AG09309 (cell line): Measurements from ENCODE around the gene PPDPF.
"Not testable (repeated sequence)": the region's sequence is repeated elsewhere in the genome, so short reads cannot be mapped to it uniquely, and the experiment has no call there.

Experiments used
- DNase-seq: peaks from one replicate; pipeline ENCODE4 v3.0.0-alpha.2; 2010; ENCODE audit warnings: low read depth
- H3K4me3 ChIP-seq: 2 replicates; pipeline ENCODE4 v1.5.1; 2011; ENCODE audit warnings: mild to moderate bottlenecking, low read depth, low read length, moderate library complexity; ENCODE audit not compliant: control insufficient read depth
- TF ChIP-seq, protein P1 (sequence below): IDR thresholded peaks from 2 replicates; pipeline ENCODE4 v1.5.1; 2011; ENCODE audit warnings: mild to moderate bottlenecking, low read depth, low read length, inconsistent platforms; ENCODE audit not compliant: insufficient read depth, control insufficient read depth; ENCODE audit errors: missing control alignments

The PPDPF gene

DNA sequence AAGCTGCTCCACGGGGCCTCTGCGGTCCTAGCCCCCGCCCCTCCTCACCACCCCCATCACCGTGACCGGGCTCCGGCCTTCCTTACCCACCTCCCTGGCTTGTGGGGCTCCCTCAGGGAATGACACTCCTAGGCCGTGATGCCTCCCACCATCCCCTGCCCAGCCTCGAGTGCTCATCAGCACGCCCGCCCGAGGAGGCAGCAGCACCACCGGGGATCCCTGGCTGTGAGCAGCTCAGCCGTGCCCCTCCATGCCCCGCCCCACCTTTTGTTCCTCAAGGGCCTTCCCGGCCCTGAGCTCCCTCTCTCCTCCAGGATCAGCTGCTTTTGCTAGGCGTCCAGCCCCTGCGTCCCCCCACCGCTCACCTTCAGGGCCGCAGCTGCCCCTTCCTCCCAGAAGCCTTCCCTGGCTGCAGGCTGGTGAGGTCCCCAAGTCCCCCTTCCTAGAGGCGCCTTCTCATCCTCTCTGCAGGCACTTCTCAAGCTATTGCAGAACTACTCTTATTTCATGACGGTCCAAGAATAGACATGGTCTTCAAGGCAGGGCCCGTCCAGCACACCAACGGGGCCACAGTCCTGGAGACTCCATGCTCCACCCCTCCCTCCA lies 36.4 kb downstream of the PPDPF start:
- H3K4me3 ChIP-seq: no peak overlapping the region
- no peak for DNase-seq
- TF ChIP-seq, protein P1, sequence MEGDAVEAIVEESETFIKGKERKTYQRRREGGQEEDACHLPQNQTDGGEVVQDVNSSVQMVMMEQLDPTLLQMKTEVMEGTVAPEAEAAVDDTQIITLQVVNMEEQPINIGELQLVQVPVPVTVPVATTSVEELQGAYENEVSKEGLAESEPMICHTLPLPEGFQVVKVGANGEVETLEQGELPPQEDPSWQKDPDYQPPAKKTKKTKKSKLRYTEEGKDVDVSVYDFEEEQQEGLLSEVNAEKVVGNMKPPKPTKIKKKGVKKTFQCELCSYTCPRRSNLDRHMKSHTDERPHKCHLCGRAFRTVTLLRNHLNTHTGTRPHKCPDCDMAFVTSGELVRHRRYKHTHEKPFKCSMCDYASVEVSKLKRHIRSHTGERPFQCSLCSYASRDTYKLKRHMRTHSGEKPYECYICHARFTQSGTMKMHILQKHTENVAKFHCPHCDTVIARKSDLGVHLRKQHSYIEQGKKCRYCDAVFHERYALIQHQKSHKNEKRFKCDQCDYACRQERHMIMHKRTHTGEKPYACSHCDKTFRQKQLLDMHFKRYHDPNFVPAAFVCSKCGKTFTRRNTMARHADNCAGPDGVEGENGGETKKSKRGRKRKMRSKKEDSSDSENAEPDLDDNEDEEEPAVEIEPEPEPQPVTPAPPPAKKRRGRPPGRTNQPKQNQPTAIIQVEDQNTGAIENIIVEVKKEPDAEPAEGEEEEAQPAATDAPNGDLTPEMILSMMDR: no peak

DNA sequence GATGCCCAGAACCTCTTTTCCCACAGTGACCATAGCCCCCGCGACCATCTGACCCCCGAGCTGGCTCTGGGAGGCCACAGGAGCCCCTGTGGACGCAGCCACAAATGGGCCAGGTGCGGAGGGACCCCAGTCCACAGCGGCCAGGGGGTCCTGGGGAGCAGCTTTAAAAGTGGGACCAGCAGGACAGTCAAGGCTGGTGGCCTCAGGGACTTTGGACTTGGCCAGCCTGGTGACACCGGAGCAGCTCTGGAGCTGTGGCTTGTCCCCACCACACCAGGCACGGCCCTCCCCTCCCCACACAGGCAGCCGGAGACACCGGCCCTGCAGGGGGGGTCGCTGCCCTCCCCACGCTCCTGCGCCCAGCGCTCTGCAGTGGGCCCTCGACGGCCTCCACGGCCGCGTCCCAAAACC lies 36.9 kb downstream of the PPDPF start:
- no peak for DNase-seq
- TF ChIP-seq, protein P1: no peak
- no peak overlapping the region for H3K4me3 ChIP-seq

DNA sequence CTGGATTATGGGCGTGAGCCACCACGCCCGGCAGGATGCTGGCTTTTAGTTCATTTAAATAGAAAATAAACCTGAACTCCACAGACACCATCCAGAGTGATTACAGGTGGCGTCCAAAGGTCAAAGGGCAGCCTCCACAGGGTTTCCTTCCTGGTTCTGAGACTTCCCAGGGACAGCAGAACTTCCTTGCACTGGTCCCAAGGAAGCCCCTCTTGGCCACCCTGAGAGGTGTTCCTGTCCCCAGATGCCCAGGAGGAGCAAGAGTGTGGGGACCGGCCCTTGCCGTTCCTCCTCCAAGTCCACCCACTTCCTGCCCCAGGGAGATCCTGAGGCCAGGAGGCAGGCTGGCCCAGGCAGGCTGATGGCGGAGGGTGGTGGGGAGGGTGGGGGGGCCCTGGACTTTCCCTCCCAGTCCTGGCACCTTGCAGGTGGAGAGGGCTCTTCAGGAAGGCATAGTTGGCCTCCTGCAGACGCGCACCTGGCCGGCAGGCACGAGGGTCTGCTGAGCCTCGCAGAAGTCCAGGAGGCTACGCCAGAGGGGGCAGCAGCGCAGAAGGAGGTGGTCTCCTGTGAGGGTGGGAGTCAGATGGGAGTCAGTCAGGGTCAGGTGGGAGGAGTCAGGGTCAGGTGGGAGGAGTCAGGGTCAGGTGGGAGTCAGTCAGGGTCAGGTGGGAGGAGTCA lies 38.4 kb downstream of the PPDPF start:
- DNase-seq: no peak
- no peak overlapping the region for H3K4me3 ChIP-seq
- TF ChIP-seq, protein P1: no peak

DNA sequence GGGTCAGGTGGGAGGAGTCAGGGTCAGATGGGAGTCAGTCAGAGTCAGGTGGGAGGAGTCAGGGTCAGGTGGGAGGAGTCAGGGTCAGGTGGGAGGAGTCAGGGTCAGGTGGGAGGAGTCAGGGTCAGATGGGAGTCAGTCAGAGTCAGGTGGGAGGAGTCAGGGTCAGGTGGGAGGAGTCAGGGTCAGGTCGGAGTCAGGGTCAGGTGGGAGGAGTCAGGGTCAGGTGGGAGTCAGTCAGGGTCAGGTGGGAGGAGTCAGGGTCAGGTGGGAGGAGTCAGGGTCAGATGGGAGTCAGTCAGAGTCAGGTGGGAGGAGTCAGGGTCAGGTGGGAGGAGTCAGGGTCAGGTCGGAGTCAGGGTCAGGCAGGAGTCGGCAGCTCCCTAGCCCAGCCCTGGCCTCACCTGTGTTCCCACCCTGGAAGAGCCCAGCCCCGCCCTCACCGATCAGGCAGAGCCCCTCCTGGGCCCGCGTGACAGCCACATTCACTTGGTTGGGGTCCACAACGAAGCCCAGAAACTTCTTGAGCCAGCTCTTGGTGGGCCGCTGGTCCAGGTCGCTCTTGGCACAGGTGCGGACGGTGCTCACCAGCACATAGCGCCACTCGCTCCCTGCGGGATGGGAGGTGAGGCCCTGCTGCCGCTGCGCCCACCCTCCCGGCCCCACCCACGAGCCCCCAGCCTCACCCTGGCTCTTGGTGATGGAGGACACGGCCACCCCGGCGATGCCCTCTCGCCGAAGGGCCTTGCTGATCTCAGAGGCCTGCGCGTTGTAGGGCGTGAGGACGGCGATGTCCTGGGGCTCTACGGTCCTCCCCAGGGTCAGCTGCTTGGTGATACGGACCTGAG lies 39.1 kb downstream of the PPDPF start:
- not testable (repeated sequence) for DNase-seq, H3K4me3 ChIP-seq

DNA sequence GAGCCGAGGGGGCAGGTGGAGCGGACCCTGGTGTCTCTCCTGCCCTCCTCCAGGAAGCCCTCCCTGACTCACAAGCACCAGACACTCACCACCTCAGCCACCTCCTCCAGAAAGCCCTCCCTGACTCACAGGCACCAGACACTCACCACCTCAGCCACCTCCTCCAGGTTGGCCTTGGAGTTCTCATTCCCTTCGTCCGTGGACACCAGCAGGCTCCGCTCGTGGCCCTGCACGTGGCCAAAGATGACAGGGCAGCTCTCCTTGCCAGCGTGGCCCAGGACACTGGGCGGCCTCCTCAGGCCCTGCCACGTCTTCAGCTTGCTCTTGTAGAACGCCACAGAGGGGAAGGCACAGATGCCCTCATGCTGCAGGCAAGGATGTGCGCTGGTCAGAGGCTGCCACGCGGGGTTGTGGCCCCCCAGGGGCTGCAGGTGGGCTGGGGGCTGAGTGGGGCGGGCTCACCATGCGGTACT lies 39.8 kb downstream of the PPDPF start:
- no peak overlapping the region for H3K4me3 ChIP-seq
- no peak for DNase-seq
- TF ChIP-seq, protein P1: no peak

DNA sequence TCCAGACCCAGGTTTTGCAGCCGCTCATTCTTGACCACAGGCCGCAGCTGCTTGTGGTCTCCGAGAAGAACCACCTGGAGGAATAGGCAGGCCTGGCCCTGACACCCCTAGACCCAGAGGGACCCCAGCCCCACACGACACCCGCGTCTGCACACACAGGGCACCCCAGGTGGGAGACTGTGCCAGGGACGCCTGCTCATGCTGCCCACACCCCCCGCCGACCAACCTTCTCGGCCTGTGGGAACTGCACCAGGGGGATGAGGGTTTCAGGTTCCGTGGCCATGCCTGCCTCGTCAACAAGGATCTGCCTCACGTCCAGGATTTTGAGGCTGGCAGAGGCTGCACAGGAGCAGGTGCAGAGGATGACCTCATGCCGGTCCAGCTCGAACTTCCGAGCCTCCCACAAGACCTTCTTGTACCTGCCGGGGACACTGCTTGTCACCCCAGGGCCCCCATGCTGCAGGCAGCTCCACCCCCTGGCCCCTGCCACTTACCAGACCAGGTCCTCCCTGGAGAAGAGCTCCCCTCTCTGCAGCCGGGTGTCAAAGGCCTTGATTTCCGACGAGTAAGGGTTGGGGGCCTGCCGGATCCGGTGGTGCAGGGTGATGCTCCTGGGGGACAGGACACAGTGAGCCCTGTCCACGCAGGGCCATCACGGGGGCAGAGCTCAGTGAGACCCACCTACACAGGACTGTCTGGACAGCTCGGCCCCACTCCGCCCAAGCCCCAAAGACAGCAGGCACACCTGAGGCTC lies 40.5 kb downstream of the PPDPF start:
- no peak for DNase-seq
- TF ChIP-seq, protein P1: no peak
- no peak overlapping the region for H3K4me3 ChIP-seq
